ENCODE measurements around the gene CATSPER1.

GRCh38 chr11:66050581-66051231 is 24.4 kb upstream of the CATSPER1 start:
- TF ChIP-seq CTCF (IDR thresholded peaks at IDR 0.05; ENCODE audit: borderline replicate concordance, extremely low read depth, low read length, poor library complexity, severe bottlenecking) (no peak), EZH2 (IDR thresholded peaks at IDR 0.05; ENCODE audit: borderline replicate concordance, low read depth, low read length, severe bottlenecking) (no peak)

Measured in DND-41 (cell line).